Measurements from ENCODE around the gene ACTN4. TPM values are rescaled to one million over a fixed set of nuclear protein-coding genes. Genes with fewer than 3 reads are reported as not detected.

The ACTN4 gene
- total RNA-seq, 4 donors from 2014 or later = 191 to 479 (median 365) TPM

DNA sequence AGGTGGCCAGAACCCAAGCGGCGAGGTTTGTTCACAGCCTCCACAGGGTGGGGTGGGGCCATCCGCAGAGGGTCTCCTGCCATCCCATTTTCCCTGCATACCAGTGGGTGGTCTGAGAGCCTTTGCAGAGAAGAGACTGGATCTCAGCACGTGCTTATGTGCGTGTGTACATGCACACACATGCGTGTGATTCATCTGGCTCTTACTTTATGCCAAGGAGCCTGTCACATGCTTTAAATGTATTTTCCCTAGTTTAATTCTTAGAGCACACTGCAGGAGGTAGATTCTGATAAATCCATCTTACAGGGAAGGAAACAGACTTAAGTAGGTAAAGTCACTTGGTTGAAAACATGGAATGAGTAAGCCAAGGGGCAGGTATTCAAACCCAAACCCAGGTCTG, 49.7 kb downstream of the ACTN4 start:
- intact Hi-C loops (cut with DNase I) = no loop called here
- 86 to 94% methylated on average over 6 of the region's 6 CpGs for WGBS, 2 donors
- H3K27ac ChIP-seq = peak overlapping the region in 2 of 3 donors; percentile 82 to 83
- no peak for TF ChIP-seq POLR2A (IDR thresholded peaks at IDR 0.05)
- TF ChIP-seq, protein P1, sequence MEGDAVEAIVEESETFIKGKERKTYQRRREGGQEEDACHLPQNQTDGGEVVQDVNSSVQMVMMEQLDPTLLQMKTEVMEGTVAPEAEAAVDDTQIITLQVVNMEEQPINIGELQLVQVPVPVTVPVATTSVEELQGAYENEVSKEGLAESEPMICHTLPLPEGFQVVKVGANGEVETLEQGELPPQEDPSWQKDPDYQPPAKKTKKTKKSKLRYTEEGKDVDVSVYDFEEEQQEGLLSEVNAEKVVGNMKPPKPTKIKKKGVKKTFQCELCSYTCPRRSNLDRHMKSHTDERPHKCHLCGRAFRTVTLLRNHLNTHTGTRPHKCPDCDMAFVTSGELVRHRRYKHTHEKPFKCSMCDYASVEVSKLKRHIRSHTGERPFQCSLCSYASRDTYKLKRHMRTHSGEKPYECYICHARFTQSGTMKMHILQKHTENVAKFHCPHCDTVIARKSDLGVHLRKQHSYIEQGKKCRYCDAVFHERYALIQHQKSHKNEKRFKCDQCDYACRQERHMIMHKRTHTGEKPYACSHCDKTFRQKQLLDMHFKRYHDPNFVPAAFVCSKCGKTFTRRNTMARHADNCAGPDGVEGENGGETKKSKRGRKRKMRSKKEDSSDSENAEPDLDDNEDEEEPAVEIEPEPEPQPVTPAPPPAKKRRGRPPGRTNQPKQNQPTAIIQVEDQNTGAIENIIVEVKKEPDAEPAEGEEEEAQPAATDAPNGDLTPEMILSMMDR (IDR thresholded peaks at IDR 0.05) = no peak
- H3K27me3 ChIP-seq = no peaks in the 10 kb centered on the region
- H3K4me3 ChIP-seq (replicated peaks in 1 of 3) = no peak overlapping the region
- DNase-seq = no peak
- H3K9me3 ChIP-seq = no peaks in the 10 kb centered on the region
- H3K36me3 ChIP-seq = peaks cover 0 to 4% of the 10 kb centered on the region in 2 donors
- H3K4me1 ChIP-seq = peaks cover 91 to 100% of the 10 kb centered on the region in 2 donors

DNA sequence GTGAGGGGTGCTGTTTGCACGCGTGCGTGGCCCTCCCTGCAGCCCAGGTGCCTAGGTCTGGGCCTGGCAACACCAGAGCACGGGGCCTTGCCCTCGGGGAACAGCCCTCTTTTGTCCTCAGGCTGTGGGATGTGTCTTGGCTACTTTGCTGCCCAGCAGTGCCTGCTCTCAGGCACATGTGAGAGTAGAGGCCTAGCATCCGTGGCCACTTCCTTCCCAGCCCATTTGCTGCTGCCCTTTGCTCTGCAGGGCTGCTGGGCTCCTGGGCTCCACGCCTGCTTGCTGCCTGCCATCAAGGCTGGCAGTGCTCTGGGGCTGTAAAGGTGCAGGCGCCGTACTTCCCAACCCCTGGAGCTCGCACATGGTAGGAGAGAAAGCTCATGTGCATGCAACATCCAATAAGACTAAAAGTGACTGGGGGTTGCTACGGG, 50.2 kb downstream of the ACTN4 start:
- TF ChIP-seq POLR2A (IDR thresholded peaks at IDR 0.05) = no peak
- TF ChIP-seq, protein P1 (IDR thresholded peaks at IDR 0.05) = no peak
- no peaks in the 10 kb centered on the region for H3K9me3 ChIP-seq
- intact Hi-C loops (cut with DNase I) = no loop called here
- peaks cover 91 to 100% of the 10 kb centered on the region in 2 donors for H3K4me1 ChIP-seq
- no peak for DNase-seq
- 80 to 87% methylated on average over 7 to 11 of the region's 11 CpGs for WGBS, 2 donors
- peaks cover 0 to 8% of the 10 kb centered on the region in 2 donors for H3K36me3 ChIP-seq
- no peaks in the 10 kb centered on the region for H3K27me3 ChIP-seq
- peak overlapping the region in 2 of 3 donors; percentile 82 to 83 for H3K27ac ChIP-seq
- H3K4me3 ChIP-seq (replicated peaks in 1 of 3) = no peak overlapping the region

DNA sequence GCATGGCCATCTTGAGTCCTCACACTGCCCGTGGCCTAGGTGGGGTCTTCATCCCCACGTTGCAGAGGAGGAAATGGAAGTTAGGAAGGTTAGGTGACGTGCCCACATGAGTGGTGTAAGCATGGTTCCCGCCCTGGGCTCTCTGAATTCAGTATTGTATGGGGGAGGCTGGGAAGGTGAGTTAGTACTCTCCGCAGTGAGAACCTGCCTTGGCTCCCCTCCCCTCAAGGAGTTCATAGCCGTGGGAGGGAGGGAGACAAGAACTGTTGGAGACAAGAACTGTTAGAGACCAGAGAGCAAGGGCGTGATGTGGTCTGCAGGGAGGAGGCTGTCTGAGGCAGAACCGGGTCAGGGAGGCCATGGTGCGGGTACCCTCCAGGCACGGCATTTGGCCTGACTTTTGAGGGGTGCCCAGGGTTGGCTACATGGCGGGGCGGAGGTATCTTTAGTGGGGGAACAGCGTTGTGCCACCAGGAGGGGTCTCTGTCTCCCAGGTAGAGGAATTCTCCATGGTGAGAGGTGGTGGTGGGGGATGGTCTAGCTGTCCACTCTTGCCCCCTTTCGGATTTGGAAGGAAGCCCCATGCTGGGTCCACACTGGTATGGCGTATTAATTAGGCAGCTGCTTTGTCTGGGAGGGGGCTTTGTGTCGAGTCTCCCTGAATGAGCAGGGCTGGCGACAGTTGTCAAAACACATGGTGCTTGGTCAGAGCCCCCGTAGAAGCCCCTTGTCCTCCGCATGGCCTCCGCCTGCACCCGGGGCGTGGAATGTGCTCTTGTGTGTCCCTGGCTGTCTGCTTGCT, 51.0 kb downstream of the ACTN4 start:
- 83 to 86% methylated on average over 16 to 22 of the region's 22 CpGs for WGBS, 2 donors
- TF ChIP-seq, protein P1 (IDR thresholded peaks at IDR 0.05) = no peak
- no peak for TF ChIP-seq POLR2A (IDR thresholded peaks at IDR 0.05)

DNA sequence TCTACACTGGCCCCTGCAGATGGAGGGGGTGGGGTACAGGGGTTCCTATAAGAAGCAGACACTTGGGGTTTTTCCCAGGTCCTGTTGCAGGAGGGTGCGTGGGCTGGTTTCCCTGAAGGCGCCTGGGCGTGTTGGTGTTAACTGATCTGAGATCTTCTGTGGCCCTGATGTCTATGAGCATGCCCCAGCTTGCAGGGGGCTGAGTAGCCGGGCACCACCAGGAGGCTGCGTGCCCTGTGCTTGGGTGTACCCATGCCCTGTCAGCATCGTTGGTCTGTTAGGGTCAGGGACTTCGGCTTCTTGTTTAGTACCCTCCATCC, 51.5 kb downstream of the ACTN4 start:
- Histone ChIP-seq H3K4me3 (replicated peaks in 1 of 3) (no peak overlapping the region), H3K36me3 (peaks cover 7 to 11% of the 10 kb centered on the region in 2 donors), H3K27ac (peak overlapping the region; percentile 75 to 83 (median 83)), H3K4me1 (peaks cover 78 to 90% of the 10 kb centered on the region in 2 donors), H3K9me3 (no peaks in the 10 kb centered on the region), H3K27me3 (no peaks in the 10 kb centered on the region)
- WGBS, 2 donors = 82 to 85% methylated on average over 6 to 7 of the region's 7 CpGs
- TF ChIP-seq, protein P1 (IDR thresholded peaks at IDR 0.05) = no peak
- TF ChIP-seq POLR2A (IDR thresholded peaks at IDR 0.05) = no peak
- intact Hi-C loops (cut with DNase I) = no loop called here
- no peak for DNase-seq

More for the DNA sequence above, 51.0 kb downstream of the ACTN4 start:
- Histone ChIP-seq H3K27me3 (no peaks in the 10 kb centered on the region), H3K27ac (peak overlapping the region in 2 of 3 donors; percentile 75 to 83), H3K4me1 (peaks cover 84 to 96% of the 10 kb centered on the region in 2 donors), H3K9me3 (no peaks in the 10 kb centered on the region), H3K36me3 (peaks cover 2 to 11% of the 10 kb centered on the region in 2 donors), H3K4me3 (replicated peaks in 1 of 3) (no peak overlapping the region)
- intact Hi-C loops (cut with DNase I) = no loop called here
- no peak for DNase-seq

DNA sequence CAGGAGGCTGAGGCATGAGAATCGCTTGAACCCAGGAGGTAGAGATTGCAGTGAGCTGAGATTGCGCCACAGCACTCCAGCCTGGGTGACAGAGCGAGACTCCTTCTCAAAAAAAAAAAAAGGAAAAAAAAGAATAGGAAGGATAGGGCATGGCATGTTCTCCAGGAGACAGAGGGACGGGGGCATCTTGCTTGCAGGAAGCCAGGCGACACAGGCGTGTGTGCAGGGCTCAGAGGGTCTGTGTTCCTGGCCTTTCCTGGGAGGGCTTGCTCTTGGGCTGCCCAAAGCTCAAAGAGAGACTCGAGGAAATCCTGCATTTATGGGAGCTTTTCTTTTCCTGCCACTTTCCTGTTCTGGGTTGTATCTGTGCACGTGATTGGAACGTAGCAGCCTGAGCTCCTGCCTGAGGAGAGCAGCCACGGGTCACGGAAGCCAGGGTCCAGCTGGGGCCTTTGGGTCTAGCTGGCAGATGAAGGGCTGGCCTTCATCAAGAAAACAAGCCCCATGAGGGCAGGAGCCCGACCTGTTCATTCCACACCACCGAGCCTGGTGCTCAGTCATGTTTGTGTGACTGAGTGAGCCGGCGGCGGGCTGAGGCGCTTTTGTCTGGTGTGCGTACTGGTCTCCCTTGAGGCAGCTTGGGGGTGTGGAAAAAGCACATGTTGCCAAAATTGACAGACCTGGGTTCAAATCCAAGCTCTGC, 52.3 kb downstream of the ACTN4 start:
- TF ChIP-seq POLR2A (IDR thresholded peaks at IDR 0.05) = no peak
- TF ChIP-seq, protein P1 (IDR thresholded peaks at IDR 0.05) = no peak
- H3K27me3 ChIP-seq = no peaks in the 10 kb centered on the region
- no peak overlapping the region for H3K4me3 ChIP-seq (replicated peaks in 1 of 3)
- peaks cover 70 to 82% of the 10 kb centered on the region in 2 donors for H3K4me1 ChIP-seq
- H3K27ac ChIP-seq = peak overlapping the region; percentile 75 to 83 (median 83)
- WGBS, 2 donors = 83 to 86% methylated on average over 15 of the region's 18 CpGs
- H3K36me3 ChIP-seq = peaks cover 13 to 15% of the 10 kb centered on the region in 2 donors
- no peaks in the 10 kb centered on the region for H3K9me3 ChIP-seq
- DNase-seq = no peak
- intact Hi-C loops (cut with DNase I) = no loop called here
